H9 (cell line): ENCODE data around the gene CCDC137. TPM values are rescaled to one million over a fixed set of nuclear protein-coding genes. Genes with fewer than 3 reads are reported as not detected.
A peak's percentile ranks its signal among the peaks of the same experiment; 100 is the strongest.

Experiments
- DNase-seq: peaks from one replicate; pipeline ENCODE4 v3.0.0-alpha.2; 2017
- H2AFZ ChIP-seq: one replicate; pipeline ENCODE4 v1.6.1; 2013; ENCODE audit warnings: mild to moderate bottlenecking, low read length, control low read depth, moderate library complexity
- H2AK5ac ChIP-seq: 2 replicates; pipeline ENCODE4 v1.6.1; 2013; ENCODE audit warnings: low read length, control low read depth, mixed read lengths; ENCODE audit not compliant: insufficient read length
- H2BK120ac ChIP-seq: one replicate; pipeline ENCODE4 v1.6.1; 2013; ENCODE audit warnings: low read depth, mild to moderate bottlenecking, low read length, control low read depth, inconsistent platforms; ENCODE audit not compliant: poor library complexity, severe bottlenecking
- H2BK12ac ChIP-seq: 2 replicates; pipeline ENCODE4 v1.6.1; 2013; ENCODE audit warnings: low read length, control low read depth, mixed read lengths, low read depth; ENCODE audit not compliant: insufficient read length
- H2BK15ac ChIP-seq: 2 replicates; pipeline ENCODE4 v1.6.1; 2013; ENCODE audit warnings: low read depth, low read length, control low read depth
- H2BK20ac ChIP-seq: one replicate; pipeline ENCODE4 v1.6.1; 2013; ENCODE audit warnings: low read depth, mild to moderate bottlenecking, low read length, control low read depth, inconsistent platforms; ENCODE audit not compliant: poor library complexity, severe bottlenecking
- H2BK5ac ChIP-seq: 2 replicates; pipeline ENCODE4 v1.6.1; 2013; ENCODE audit warnings: low read length, control low read depth, mixed read lengths; ENCODE audit not compliant: insufficient read length
- H3K14ac ChIP-seq: 2 replicates; pipeline ENCODE4 v1.6.1; 2013; ENCODE audit warnings: low read length, control low read depth; ENCODE audit not compliant: insufficient read depth
- H3K18ac ChIP-seq: 2 replicates; pipeline ENCODE4 v1.6.1; 2013; ENCODE audit warnings: low read depth, mild to moderate bottlenecking, mixed read lengths, low read length, control low read depth; ENCODE audit not compliant: insufficient read length
- H3K23ac ChIP-seq: 2 replicates; pipeline ENCODE4 v1.6.1; 2013; ENCODE audit warnings: low read length, control low read depth, mixed read lengths, low read depth; ENCODE audit not compliant: insufficient read length
- H3K23me2 ChIP-seq: 2 replicates; pipeline ENCODE4 v1.6.1; 2013; ENCODE audit warnings: low read depth, mild to moderate bottlenecking, mixed read lengths, low read length, control low read depth; ENCODE audit not compliant: insufficient read length, poor library complexity, severe bottlenecking
- H3K27ac ChIP-seq: 2 replicates; pipeline ENCODE4 v1.5.1; 2013; ENCODE audit warnings: low read length, control low read depth, mixed read lengths, low read depth; ENCODE audit not compliant: insufficient read length
- H3K27me3 ChIP-seq: 2 replicates; pipeline ENCODE4 v1.6.1; 2013; ENCODE audit warnings: low read length, control low read depth, inconsistent platforms; ENCODE audit not compliant: insufficient read depth
- H3K4ac ChIP-seq: 2 replicates; pipeline ENCODE4 v1.6.1; 2013; ENCODE audit warnings: low read depth, mild to moderate bottlenecking, control low read depth, inconsistent platforms, low read length, moderate library complexity
- H3K4me1 ChIP-seq: 2 replicates; pipeline ENCODE4 v1.6.1; 2013; ENCODE audit warnings: low read length, control low read depth, inconsistent platforms; ENCODE audit not compliant: insufficient read depth
- H3K4me2 ChIP-seq: 2 replicates; pipeline ENCODE4 v1.6.1; 2013; ENCODE audit warnings: low read length, control low read depth, mixed read lengths; ENCODE audit not compliant: insufficient read length, insufficient read depth
- H3K56ac ChIP-seq: 2 replicates; pipeline ENCODE4 v1.6.1; 2013; ENCODE audit warnings: low read depth, mild to moderate bottlenecking, mixed read lengths, low read length, control low read depth; ENCODE audit not compliant: insufficient read length
- H3K79me1 ChIP-seq: 2 replicates; pipeline ENCODE4 v1.6.1; 2013; ENCODE audit warnings: low read depth, mild to moderate bottlenecking, moderate library complexity, low read length, control low read depth, inconsistent platforms; ENCODE audit not compliant: insufficient read depth, poor library complexity, severe bottlenecking
- H3K79me2 ChIP-seq: 2 replicates; pipeline ENCODE4 v1.6.1; 2013; ENCODE audit warnings: low read length, control low read depth, inconsistent platforms; ENCODE audit not compliant: insufficient read depth
- H3K9ac ChIP-seq: 2 replicates; pipeline ENCODE4 v1.6.1; 2013; ENCODE audit warnings: low read length, control low read depth, mixed read lengths; ENCODE audit not compliant: insufficient read length; ENCODE audit errors: extremely low read depth
- H3K9me3 ChIP-seq: one replicate; pipeline ENCODE4 v1.6.1; 2013; ENCODE audit warnings: low read depth, low read length, inconsistent platforms; ENCODE audit not compliant: control insufficient read depth
- H3T11ph ChIP-seq: one replicate; pipeline ENCODE4 v1.6.1; 2013; ENCODE audit warnings: mild to moderate bottlenecking, low read length, control low read depth, inconsistent platforms
- H4K20me1 ChIP-seq: one replicate; pipeline ENCODE4 v1.6.1; 2013; ENCODE audit not compliant: control insufficient read depth, insufficient read length, insufficient read depth
- H4K5ac ChIP-seq: 2 replicates; pipeline ENCODE4 v1.6.1; 2013; ENCODE audit warnings: low read depth, mild to moderate bottlenecking, mixed read lengths, low read length, control low read depth; ENCODE audit not compliant: insufficient read length
- H4K8ac ChIP-seq: replicated peaks from 2 replicates; pipeline ENCODE4 v1.6.1; 2013; ENCODE audit warnings: low read length, control low read depth, mixed read lengths, low read depth; ENCODE audit not compliant: insufficient read length
- H4K91ac ChIP-seq: 2 replicates; pipeline ENCODE4 v1.6.1; 2013; ENCODE audit warnings: low read depth, mild to moderate bottlenecking, moderate library complexity, mixed read lengths, low read length, control low read depth; ENCODE audit not compliant: insufficient read length
- H3K27ac Mint-ChIP-seq, 3 experiments: 2 replicates in 2 of 3; 3 replicates in 1 of 3; pipeline ENCODE4 v1.8.0; 2020 to 2021; ENCODE audit warnings: mixed read lengths in 3 of 3, mild to moderate bottlenecking in 1 of 3, moderate library complexity in 1 of 3
- H3K27me3 Mint-ChIP-seq: 2 replicates; pipeline ENCODE4 v1.8.0; 2021; ENCODE audit warnings: low read depth, mild to moderate bottlenecking, moderate library complexity, mixed read lengths
- H3K36me3 Mint-ChIP-seq, 3 experiments: 2 replicates in 2 of 3; 3 replicates in 1 of 3; pipeline ENCODE4 v1.8.0; 2020 to 2021; ENCODE audit warnings: low read depth in 3 of 3, mixed read lengths in 3 of 3; ENCODE audit not compliant: insufficient read depth in 1 of 3
- H3K4me1 Mint-ChIP-seq, 2 experiments: 2 replicates each; pipeline ENCODE4 v1.8.0; 2020; ENCODE audit warnings: mixed read lengths in 2 of 2
- H3K4me3 Mint-ChIP-seq, 2 experiments: 2 replicates in 1 of 2; 3 replicates in 1 of 2; pipeline ENCODE4 v1.8.0; 2020 to 2021; ENCODE audit warnings: mild to moderate bottlenecking in 2 of 2, mixed read lengths in 2 of 2, moderate library complexity in 1 of 2
- H3K9me3 Mint-ChIP-seq, 2 experiments: 2 replicates in 1 of 2; 3 replicates in 1 of 2; pipeline ENCODE4 v1.8.0; 2020; ENCODE audit warnings: mild to moderate bottlenecking in 2 of 2, mixed read lengths in 2 of 2, moderate library complexity in 1 of 2
- CTCF ChIP-seq: fragments of 200-600 bp; sonication (generic); conservative IDR thresholded peaks from 3 replicates; pipeline ENCODE4 v1.8.0; 2021; ENCODE audit warnings: antibody characterized with exemption, mild to moderate bottlenecking
- WGBS: extraction: QIAGEN DNeasy Blood & Tissue Kit; methylation state at CpG from one replicate; pipeline ENCODE4 v1.1.7; 2013; ENCODE audit warnings: missing lambda C conversion rate, low lambda C conversion rate, mixed read lengths; ENCODE audit not compliant: insufficient read length; ENCODE audit errors: extremely low coverage; 5-methylcytosine and 5-hydroxymethylcytosine counted together
- total RNA-seq: library from RNA; stranded (reverse); gene quantifications from 2 replicates; pipeline ENCODE4 v1.2.1, GENCODE V29; 2021

CCDC137 gene
- total RNA-seq, 1 experiment from 2014 or later: 60.8 TPM

- Histone ChIP-seq H3K79me1 (peaks cover 11% of the 10 kb centered on the region), H3K4me2 (no peak overlapping the region), H3K9ac (no peak overlapping the region), H3T11ph (no peak overlapping the region), H2BK5ac (no peak overlapping the region), H4K20me1 (no peaks in the 10 kb centered on the region), H2BK120ac (no peak overlapping the region), H2BK20ac (no peak overlapping the region), H3K23ac (no peak overlapping the region), H3K14ac (no peak overlapping the region), H3K27me3 (no peaks in the 10 kb centered on the region), H4K8ac (no peak overlapping the region), H3K4ac (no peak overlapping the region), H4K91ac (no peak overlapping the region), H3K56ac (no peak overlapping the region), H3K27ac (no peak overlapping the region), H2BK15ac (no peak overlapping the region), H3K9me3 (no peaks in the 10 kb centered on the region), H3K18ac (no peak overlapping the region), H2BK12ac (no peak overlapping the region), H3K23me2 (peaks cover 5% of the 10 kb centered on the region), H3K4me1 (no peaks in the 10 kb centered on the region), H4K5ac (no peak overlapping the region), H2AFZ (no peak overlapping the region), H2AK5ac (no peak overlapping the region), H3K79me2 (peaks cover 20% of the 10 kb centered on the region; the same call in 1 of the 2 replicates)
- Mint-ChIP-seq H3K27ac (peak overlapping the region in 2 of 3 experiments; percentile 70 to 95; a peak in 3 of 7 replicates), H3K36me3 (peaks cover 34 to 54% (median 50%) of the 10 kb centered on the region in 3 experiments; a peak in 6 of 7 replicates), H3K27me3 (no peaks in the 10 kb centered on the region), H3K9me3 (0 out of 5 replicates have a peak, but pooled peaks cover 0 to 2% of the 10 kb centered on the region in 2 experiments), H3K4me3 (no peak overlapping the region), H3K4me1 (peaks cover 13 to 14% of the 10 kb centered on the region in 2 experiments)
- no CpG with 5 or more reads among the region's 7 CpGs for WGBS
- TF ChIP-seq CTCF: no peak
- peak; percentile 59 for DNase-seq
Measured at GRCh38 chr17:81631482-81631881, 35.1 kb upstream of the CCDC137 start.
